Measurements from ENCODE around the gene PRKAR2B.

DNA sequence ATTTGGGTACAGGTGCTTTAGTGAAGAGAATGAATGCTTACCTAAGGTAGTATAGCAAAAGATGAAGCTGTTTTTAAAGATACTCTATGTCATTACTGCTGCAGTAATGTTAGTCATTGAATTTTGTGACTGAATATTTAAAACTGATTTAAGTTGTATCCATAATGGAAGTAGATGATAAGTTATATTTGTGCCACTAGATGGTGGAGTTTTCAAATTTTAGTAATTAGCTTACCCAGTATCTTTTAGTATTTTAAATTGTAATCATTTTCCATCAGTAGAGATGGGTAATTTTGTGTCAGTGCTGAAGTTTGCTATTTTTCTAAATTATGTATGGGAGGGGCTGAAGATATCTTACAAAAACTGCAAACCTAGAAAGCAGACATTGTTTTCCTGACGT is 149.5 kb downstream of the PRKAR2B start:
- TF ChIP-seq, protein P1, sequence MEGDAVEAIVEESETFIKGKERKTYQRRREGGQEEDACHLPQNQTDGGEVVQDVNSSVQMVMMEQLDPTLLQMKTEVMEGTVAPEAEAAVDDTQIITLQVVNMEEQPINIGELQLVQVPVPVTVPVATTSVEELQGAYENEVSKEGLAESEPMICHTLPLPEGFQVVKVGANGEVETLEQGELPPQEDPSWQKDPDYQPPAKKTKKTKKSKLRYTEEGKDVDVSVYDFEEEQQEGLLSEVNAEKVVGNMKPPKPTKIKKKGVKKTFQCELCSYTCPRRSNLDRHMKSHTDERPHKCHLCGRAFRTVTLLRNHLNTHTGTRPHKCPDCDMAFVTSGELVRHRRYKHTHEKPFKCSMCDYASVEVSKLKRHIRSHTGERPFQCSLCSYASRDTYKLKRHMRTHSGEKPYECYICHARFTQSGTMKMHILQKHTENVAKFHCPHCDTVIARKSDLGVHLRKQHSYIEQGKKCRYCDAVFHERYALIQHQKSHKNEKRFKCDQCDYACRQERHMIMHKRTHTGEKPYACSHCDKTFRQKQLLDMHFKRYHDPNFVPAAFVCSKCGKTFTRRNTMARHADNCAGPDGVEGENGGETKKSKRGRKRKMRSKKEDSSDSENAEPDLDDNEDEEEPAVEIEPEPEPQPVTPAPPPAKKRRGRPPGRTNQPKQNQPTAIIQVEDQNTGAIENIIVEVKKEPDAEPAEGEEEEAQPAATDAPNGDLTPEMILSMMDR (IDR thresholded peaks at IDR 0.05): peak in 1 of 4 experiments; percentile 12
- TF ChIP-seq POLR2A (IDR thresholded peaks at IDR 0.05) (no peak), POLR2AphosphoS5 (IDR thresholded peaks at IDR 0.05) (no peak)

Measured in prostate gland (tissue), 2 donors.